ENCODE measurements around the gene NRL. TPM values are rescaled to one million over a fixed set of nuclear protein-coding genes. Genes with fewer than 3 reads are reported as not detected.

Gene NRL
- total RNA-seq, 1 donor from 2014 or later, result 3.6 TPM

DNA sequence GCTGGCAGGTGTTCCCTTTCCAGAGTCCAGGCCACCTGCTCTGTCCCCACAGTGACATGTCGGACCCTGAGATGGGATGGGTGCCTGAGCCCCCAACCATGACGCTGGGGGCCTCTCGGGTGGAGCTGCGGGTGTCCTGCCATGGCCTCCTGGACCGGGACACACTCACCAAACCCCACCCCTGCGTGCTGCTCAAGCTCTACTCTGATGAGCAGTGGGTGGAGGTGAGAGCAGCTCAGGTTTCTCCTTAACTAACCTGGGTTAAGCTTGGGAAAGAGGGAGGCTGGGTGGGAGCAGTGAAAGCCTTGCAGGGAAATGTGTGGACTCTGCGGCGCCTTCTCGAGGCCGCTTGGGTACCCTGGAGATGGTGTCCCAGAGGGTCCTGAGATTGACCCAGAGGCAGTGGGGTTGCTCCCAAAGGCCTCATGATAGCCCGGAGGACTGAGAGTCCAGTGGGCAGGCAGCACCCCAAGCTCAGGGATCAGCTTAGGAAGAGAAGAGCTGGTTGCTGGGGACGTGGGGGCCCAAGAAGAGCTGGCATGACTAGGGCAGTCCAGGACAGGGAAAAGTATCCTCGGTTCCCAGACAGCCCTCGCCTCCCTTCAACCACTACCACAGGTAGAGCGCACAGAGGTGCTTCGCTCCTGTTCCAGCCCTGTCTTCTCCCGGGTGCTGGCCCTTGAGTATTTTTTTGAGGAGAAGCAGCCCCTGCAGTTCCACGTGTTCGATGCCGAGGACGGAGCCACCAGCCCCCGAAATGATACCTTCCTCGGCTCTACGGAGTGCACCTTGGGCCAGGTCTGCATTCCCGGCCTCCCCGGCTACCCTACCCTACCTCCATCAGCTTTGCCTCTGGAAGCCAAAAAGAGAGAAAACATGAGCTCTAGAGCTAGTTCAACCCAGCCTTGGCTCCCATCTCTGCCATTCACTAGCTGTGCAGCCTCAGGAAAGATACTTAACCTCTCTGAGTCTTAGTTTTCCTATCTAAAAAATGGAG, 41.6 kb downstream of the NRL start:
- DNase-seq (ENCODE audit: low read depth), result no peak
- Histone ChIP-seq H3K36me3 (ENCODE audit: control insufficient read depth, insufficient read depth, low read length) (no peaks in the 10 kb centered on the region), H3K27me3 (ENCODE audit: control insufficient read depth, insufficient read depth, low read length) (peaks cover 38% of the 10 kb centered on the region), H3K4me3 (ENCODE audit: low read depth, low read length) (no peak overlapping the region)
- TF ChIP-seq, protein P1, sequence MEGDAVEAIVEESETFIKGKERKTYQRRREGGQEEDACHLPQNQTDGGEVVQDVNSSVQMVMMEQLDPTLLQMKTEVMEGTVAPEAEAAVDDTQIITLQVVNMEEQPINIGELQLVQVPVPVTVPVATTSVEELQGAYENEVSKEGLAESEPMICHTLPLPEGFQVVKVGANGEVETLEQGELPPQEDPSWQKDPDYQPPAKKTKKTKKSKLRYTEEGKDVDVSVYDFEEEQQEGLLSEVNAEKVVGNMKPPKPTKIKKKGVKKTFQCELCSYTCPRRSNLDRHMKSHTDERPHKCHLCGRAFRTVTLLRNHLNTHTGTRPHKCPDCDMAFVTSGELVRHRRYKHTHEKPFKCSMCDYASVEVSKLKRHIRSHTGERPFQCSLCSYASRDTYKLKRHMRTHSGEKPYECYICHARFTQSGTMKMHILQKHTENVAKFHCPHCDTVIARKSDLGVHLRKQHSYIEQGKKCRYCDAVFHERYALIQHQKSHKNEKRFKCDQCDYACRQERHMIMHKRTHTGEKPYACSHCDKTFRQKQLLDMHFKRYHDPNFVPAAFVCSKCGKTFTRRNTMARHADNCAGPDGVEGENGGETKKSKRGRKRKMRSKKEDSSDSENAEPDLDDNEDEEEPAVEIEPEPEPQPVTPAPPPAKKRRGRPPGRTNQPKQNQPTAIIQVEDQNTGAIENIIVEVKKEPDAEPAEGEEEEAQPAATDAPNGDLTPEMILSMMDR (IDR thresholded peaks at IDR 0.05; ENCODE audit: insufficient read depth, low read length, poor library complexity, severe bottlenecking), result no peak

DNA sequence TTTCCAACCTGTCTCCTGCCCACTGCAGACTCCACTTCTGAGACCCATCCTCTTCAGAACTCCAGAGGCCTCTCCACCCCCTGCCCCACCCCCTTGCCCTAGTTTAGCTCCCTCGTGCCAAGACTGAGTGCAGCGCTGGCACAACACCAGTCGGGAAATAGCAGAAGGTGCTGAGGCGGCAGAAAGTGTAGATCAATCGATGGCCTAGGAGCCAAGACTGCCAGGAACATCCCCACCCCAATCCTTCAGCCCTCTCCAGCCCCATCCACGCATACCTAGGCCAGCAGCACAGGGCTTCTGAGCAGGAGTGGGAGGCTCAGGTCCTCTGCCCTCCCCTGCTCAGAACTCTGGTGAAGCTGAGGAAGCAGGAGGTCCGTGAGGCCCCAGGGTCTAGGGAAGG, 42.3 kb downstream of the NRL start:
- Histone ChIP-seq H3K27me3 (ENCODE audit: control insufficient read depth, insufficient read depth, low read length) (peaks cover 38% of the 10 kb centered on the region), H3K4me3 (ENCODE audit: low read depth, low read length) (no peak overlapping the region), H3K36me3 (ENCODE audit: control insufficient read depth, insufficient read depth, low read length) (no peaks in the 10 kb centered on the region)
- TF ChIP-seq, protein P1 (IDR thresholded peaks at IDR 0.05; ENCODE audit: insufficient read depth, low read length, poor library complexity, severe bottlenecking), result no peak
- no peak for DNase-seq (ENCODE audit: low read depth)

DNA sequence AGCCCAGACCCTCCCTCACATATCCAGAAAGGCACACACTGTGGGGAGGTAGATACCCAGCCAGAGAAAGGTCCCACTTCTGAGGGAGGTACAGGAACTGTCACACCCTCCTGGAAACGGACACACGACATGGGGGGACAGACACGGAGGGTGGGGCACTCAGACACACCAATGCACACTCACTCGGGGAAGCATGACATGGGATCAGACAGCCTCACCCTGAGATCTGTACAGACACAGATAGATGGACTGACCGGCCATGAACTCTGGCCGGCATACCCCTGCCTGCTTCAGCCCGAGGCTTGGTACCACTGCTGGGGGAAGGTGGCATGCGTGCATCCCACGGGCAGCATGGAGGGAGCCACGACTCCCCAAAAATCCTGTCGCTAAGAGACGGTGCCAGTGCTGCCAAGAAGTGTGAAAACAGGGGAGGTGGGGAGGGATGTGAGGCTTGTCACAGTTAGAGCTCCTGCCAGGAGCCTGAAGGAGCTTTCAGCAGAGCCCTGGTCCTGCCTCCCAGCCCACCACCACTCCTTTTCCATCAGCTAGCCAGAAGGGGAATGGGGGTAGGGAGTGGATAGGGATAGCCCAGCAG, 42.8 kb downstream of the NRL start:
- no peaks in the 10 kb centered on the region for H3K36me3 ChIP-seq (ENCODE audit: control insufficient read depth, insufficient read depth, low read length)
- H3K27me3 ChIP-seq (ENCODE audit: control insufficient read depth, insufficient read depth, low read length), result peaks cover 36% of the 10 kb centered on the region
- TF ChIP-seq, protein P1 (IDR thresholded peaks at IDR 0.05; ENCODE audit: insufficient read depth, low read length, poor library complexity, severe bottlenecking), result no peak
- DNase-seq (ENCODE audit: low read depth), result no peak
- no peak overlapping the region for H3K4me3 ChIP-seq (ENCODE audit: low read depth, low read length)

DNA sequence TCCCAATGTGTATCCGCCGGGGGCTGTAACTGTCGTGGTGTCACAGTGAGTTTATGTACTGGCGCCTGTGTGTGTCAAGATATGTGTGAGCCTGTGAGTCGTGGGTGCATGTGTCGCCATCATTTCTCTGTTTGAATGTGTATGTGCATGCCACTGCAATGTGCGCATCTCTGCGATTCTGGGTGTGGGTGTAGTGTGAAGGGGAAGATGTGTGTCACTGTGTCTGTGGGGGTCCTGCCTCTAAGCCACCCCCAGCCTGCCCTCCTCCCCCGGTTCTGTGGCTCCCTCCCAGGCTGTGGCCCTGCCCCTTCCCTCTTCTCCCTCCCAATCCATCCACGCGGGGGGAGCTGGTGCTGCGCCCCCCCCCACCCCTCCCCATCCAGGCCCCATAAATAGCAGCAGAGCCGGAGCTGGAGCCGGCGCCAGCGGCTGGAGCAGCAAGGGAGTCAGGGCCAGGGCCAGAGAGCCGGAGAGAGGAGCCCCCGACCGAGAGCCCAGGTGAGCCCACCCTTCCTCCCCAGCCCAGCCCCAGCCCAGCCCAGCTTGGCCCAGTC, 43.5 kb downstream of the NRL start, which contains the start of gene CPNE6:
TSS of gene CPNE6 (plus strand) at position 419 of the 554 bp plus-strand sequence. CDS start 1,375 bp downstream, outside the sequence.
- no peak for DNase-seq (ENCODE audit: low read depth)
- TF ChIP-seq, protein P1 (IDR thresholded peaks at IDR 0.05; ENCODE audit: insufficient read depth, low read length, poor library complexity, severe bottlenecking), result no peak
- Histone ChIP-seq H3K27me3 (ENCODE audit: control insufficient read depth, insufficient read depth, low read length) (peaks cover 38% of the 10 kb centered on the region), H3K36me3 (ENCODE audit: control insufficient read depth, insufficient read depth, low read length) (no peaks in the 10 kb centered on the region), H3K4me3 (ENCODE audit: low read depth, low read length) (no peak within 1 kb of the TSS)

DNA sequence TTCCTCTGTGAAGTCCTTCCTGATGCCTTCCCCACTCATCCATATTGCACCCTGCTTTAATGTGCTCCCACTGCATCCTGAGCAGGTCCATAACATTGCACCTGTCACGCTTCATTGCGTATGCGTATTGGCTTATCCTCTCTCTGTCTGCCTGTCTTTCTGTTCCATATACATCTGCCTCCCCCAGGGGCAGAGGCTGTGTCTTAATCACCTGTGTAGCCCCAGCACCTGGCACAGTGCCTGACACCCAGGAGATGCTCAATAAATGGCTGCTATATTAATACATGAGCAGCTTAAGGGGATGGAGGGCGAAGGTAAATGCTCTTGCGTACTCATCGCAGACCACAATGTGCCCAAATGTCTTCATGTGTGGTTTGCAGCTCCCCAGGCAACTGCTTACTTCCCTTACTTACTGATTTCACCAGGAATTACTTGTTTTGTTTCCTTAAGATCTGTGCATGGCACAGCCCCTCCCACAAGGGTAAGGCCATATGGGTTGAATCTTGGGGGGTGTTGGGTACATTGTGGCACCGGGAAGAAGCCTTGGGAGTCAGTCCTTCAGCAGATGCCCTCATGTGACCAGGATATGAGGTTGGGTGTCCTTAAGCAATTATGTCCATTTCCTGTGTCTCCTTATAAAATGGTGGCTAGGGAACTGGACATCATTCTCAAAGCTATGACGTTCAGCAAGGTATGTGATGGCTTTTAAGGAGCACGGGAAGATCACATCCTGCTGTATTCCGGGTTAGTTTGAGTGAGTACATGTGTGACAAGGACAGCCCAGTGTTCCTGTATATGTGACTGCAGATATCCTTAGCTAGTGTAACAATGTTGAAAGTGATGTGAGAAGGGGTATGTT, 44.2 kb downstream of the NRL start:
- Histone ChIP-seq H3K36me3 (ENCODE audit: control insufficient read depth, insufficient read depth, low read length) (no peaks in the 10 kb centered on the region), H3K27me3 (ENCODE audit: control insufficient read depth, insufficient read depth, low read length) (peaks cover 38% of the 10 kb centered on the region), H3K4me3 (ENCODE audit: low read depth, low read length) (no peak overlapping the region)
- no peak for DNase-seq (ENCODE audit: low read depth)
- TF ChIP-seq, protein P1 (IDR thresholded peaks at IDR 0.05; ENCODE audit: insufficient read depth, low read length, poor library complexity, severe bottlenecking), result no peak

All from kidney epithelial cell (primary cell).